ENCODE measurements around the gene POP5. TPM values are rescaled to one million over a fixed set of nuclear protein-coding genes. Genes with fewer than 3 reads are reported as not detected.

The POP5 gene
- total RNA-seq, 4 donors from 2014 or later = 7.5 to 26.9 (median 22.5) TPM

DNA sequence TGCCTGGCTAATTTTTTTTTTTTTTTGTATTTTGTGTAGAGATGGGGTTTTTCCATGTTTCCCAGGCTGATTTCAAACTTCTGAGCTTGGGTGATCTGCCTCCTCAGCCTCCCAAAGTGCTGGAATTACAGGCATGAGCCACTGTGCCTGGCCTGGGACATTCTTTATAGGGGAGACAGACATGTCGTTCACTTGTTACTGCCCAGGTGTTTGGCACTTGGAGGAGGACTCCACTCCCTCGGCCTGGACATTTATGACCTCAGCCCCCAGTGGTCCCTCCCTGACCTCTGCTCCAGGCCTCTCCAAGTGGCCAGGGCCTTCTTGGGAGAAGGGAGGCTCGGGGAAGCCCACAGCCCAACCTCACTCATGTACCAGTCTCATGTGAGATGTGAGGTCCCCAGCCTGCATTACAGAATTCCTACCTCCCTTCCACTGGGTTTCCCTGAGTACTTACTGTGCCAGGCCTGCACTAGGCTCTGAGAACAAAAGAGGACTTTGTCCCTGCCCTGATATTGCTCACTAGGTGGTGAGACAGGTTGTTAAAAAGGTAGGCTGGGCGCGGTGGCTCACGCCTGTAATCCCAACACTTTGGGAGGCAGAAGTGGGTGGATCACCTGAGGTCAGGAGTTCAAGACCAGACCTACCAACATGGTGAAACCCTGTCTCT is 9.7 kb upstream of the POP5 start:
- no peak overlapping the region for H3K4me3 ChIP-seq (ENCODE audit: low read depth, poor library complexity, severe bottlenecking)
- TF ChIP-seq, protein P1, sequence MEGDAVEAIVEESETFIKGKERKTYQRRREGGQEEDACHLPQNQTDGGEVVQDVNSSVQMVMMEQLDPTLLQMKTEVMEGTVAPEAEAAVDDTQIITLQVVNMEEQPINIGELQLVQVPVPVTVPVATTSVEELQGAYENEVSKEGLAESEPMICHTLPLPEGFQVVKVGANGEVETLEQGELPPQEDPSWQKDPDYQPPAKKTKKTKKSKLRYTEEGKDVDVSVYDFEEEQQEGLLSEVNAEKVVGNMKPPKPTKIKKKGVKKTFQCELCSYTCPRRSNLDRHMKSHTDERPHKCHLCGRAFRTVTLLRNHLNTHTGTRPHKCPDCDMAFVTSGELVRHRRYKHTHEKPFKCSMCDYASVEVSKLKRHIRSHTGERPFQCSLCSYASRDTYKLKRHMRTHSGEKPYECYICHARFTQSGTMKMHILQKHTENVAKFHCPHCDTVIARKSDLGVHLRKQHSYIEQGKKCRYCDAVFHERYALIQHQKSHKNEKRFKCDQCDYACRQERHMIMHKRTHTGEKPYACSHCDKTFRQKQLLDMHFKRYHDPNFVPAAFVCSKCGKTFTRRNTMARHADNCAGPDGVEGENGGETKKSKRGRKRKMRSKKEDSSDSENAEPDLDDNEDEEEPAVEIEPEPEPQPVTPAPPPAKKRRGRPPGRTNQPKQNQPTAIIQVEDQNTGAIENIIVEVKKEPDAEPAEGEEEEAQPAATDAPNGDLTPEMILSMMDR (IDR thresholded peaks at IDR 0.05) = no peak
- no peak for TF ChIP-seq POLR2A (IDR thresholded peaks at IDR 0.05)
- intact Hi-C loops (cut with DNase I; ENCODE audit: low total_unique reads) = no loop called here
- WGBS, 2 donors = 71 to 82% methylated on average over 6 of the region's 6 CpGs
- no peak for DNase-seq (ENCODE audit: low spot score in 2 of 2)

DNA sequence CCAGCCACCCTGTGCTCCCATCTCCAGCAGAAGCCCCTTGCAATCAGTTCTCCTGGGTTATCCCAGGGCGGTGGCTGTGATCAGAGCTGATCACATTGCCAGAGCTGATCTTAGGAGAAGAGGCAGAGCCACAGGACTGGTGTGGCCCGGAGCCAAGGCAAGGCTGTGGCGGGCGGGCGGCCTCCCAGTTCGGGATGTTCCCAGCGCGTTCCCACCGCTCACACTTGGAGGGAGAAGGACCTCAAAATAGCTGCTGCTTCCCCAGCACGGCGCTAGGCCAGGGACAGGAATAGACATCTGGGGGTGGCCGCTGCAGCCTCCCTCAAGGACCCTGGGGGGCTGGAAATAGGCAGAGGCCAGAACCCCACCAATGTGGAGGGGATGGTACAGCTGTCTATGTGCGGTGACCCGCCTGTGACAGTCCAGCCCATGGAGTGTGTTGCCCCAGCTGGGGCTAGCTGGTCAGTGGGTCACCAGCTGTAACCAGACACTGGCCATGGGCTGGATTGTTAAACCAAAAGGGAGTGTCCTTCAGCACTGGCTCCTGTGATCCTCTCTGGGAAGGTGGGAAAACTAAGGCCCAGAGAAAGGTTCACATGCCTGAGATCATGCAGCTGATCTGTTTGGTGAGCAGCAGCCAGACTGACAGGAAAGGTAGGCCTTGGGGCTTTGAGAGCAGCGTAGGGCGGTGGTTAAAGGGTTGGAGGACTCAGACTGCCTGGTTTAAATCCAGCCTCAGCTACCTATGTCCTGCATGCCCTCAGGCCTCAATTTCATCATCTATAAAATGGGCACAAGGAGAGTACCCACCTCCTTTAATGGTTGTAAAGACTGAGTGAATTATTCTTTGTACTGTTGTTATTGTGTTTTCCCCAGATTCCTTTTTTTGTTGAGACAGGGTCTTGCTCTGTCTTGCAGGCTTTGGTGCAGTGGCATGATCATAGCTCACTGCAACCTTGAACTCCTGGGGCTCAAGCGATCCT is 8.0 kb upstream of the POP5 start:
- intact Hi-C loops (cut with DNase I; ENCODE audit: low total_unique reads) = loop anchor here (10.0 kb wide), 2 partner anchors 56 to 126 kb away; partner anchors contain the start of genes CABP1 and UNC119B
- no peak overlapping the region for H3K4me3 ChIP-seq (ENCODE audit: low read depth, poor library complexity, severe bottlenecking)
- 66 to 76% methylated on average over 17 of the region's 17 CpGs for WGBS, 2 donors
- TF ChIP-seq, protein P1 (IDR thresholded peaks at IDR 0.05) = no peak
- TF ChIP-seq POLR2A (IDR thresholded peaks at IDR 0.05) = no peak
- no peak for DNase-seq (ENCODE audit: low spot score in 2 of 2)

DNA sequence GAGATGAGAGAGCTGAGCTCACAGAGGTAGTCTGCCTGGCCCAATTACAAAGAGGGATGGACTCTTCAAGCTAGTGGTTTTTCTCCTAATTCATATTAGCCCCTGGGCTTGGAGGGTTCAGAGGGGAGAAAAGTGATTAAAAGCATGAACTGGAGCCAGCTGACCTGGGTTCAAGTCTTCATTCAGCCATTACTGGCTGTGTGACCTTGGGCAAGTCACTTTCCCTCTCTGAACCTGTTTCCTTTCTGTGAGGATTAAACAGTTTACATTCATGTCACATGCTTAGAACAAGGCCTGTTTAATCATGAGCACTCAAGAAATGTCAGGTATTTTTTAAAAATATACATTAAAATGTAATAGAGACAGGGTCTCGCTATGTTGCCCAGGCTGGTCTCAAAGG is 7.2 kb upstream of the POP5 start:
- DNase-seq (ENCODE audit: low spot score in 2 of 2) = no peak
- H3K4me3 ChIP-seq (ENCODE audit: low read depth, poor library complexity, severe bottlenecking) = no peak overlapping the region
- intact Hi-C loops (cut with DNase I; ENCODE audit: low total_unique reads) = loop anchor here (10.0 kb wide), 2 partner anchors 56 to 126 kb away; partner anchors contain the start of genes CABP1 and UNC119B
- TF ChIP-seq POLR2A (IDR thresholded peaks at IDR 0.05) = no peak
- TF ChIP-seq, protein P1 (IDR thresholded peaks at IDR 0.05) = no peak
- 93 to 96% methylated on average over 1 of the region's 1 CpG for WGBS, 2 donors

DNA sequence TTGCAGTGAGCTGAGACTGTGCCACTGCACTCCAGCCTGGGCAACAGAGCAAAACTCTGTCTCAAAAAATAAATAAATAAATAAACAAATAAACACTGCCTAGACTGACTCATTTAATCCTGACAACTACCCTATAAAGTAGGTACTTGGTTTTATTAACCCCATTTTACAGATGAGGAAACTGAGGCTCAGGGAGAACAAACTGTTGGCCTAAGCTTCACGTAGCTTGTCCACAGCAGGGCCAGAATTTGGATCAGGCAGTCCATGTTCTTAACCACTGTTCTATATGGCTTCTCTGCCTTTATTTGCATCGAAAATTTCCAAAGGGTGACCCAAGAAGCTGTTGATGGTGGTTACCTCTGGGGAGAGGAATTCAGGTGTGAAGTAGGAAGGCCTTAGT is 5.7 kb upstream of the POP5 start:
- TF ChIP-seq, protein P1 (IDR thresholded peaks at IDR 0.05) = no peak
- TF ChIP-seq POLR2A (IDR thresholded peaks at IDR 0.05) = no peak
- no peak overlapping the region for H3K4me3 ChIP-seq (ENCODE audit: low read depth, poor library complexity, severe bottlenecking)
- intact Hi-C loops (cut with DNase I; ENCODE audit: low total_unique reads) = loop anchor here (10.0 kb wide), 2 partner anchors 58 to 128 kb away; partner anchors contain the start of genes CABP1 and UNC119B
- DNase-seq (ENCODE audit: low spot score in 2 of 2) = no peak
- 94% methylated on average over 2 of the region's 2 CpGs for WGBS, 2 donors

DNA sequence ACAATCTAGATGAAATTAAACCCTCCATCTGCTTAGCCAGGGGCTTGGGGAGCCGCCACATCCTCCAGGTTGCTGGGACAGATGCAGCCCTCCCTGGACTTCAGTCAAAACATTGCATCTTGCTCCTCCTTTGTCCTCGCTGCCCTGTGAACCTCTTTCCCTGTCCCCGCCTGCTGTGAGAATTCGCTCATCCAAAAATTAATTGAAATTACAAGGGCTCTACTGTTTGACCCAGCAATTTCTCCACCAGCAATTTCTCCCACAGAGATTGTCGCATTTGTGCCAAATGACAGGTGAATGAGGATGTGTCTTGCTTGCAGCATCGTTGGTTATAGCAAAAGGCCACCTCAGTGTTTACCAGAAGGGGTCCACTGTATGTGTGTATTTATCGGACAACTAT is 5.0 kb upstream of the POP5 start:
- DNase-seq (ENCODE audit: low spot score in 2 of 2) = no peak
- 65 to 68% methylated on average over 7 of the region's 7 CpGs for WGBS, 2 donors
- intact Hi-C loops (cut with DNase I; ENCODE audit: low total_unique reads) = loop anchor here (10.0 kb wide), 2 partner anchors 59 to 129 kb away; partner anchors contain the start of genes CABP1 and UNC119B
- TF ChIP-seq POLR2A (IDR thresholded peaks at IDR 0.05) = no peak
- H3K4me3 ChIP-seq (ENCODE audit: low read depth, poor library complexity, severe bottlenecking) = no peak overlapping the region
